CD4-positive, alpha-beta T cell treated with Interleukin-15 for 4 hours (primary cell): ENCODE data around the gene CALCOCO2.
"Not testable (repeated sequence)": the region's sequence is repeated elsewhere in the genome, so short reads cannot be mapped to it uniquely, and the experiment has no call there.

ENCODE experiments used
- DNase-seq: peaks from one replicate; pipeline ENCODE4 v3.0.0-alpha.2; 2020; ENCODE audit warnings: low spot score

Gene CALCOCO2

GRCh38 chr17:48830840-48831548 lies at the start of gene CALCOCO2:
Gene CALCOCO2, plus strand, starts transcription at chr17:48831035. Its CDS starts 10,673 bp downstream, at chr17:48841708.
- peak; percentile 88 for DNase-seq

GRCh38 chr17:48787828-48788227 lies 43.0 kb upstream of the CALCOCO2 start:
- DNase-seq = no peak

- DNase-seq = no peak
Measured at GRCh38 chr17:48790607-48791127, 40.2 kb upstream of the CALCOCO2 start.

GRCh38 chr17:48791128-48792032 lies 39.5 kb upstream of the CALCOCO2 start:
- DNase-seq = no peak

- no peak for DNase-seq
Measured at GRCh38 chr17:48792033-48792798, 38.6 kb upstream of the CALCOCO2 start.

- no peak for DNase-seq
Measured at GRCh38 chr17:48795444-48796162, 35.2 kb upstream of the CALCOCO2 start.

GRCh38 chr17:48796163-48796522 lies 34.7 kb upstream of the CALCOCO2 start:
- DNase-seq = not testable (repeated sequence)

GRCh38 chr17:48799069-48799723 lies 31.6 kb upstream of the CALCOCO2 start:
- no peak for DNase-seq

- DNase-seq = no peak
Measured at GRCh38 chr17:48800626-48801217, 30.1 kb upstream of the CALCOCO2 start.

- DNase-seq = peak; percentile 64
Measured at GRCh38 chr17:48804936-48805411, 25.9 kb upstream of the CALCOCO2 start.

GRCh38 chr17:48809182-48809581 lies 21.7 kb upstream of the CALCOCO2 start:
- DNase-seq = no peak

GRCh38 chr17:48812001-48812400 lies 18.8 kb upstream of the CALCOCO2 start:
- no peak for DNase-seq

- DNase-seq = peak; percentile 65
Measured at GRCh38 chr17:48814504-48814903, 16.3 kb upstream of the CALCOCO2 start.

- DNase-seq = no peak
Measured at GRCh38 chr17:48815311-48815710, 15.5 kb upstream of the CALCOCO2 start.

- no peak for DNase-seq
Measured at GRCh38 chr17:48816438-48816773, 14.4 kb upstream of the CALCOCO2 start.

- DNase-seq = peak; percentile 74
Measured at GRCh38 chr17:48816774-48817590, 13.9 kb upstream of the CALCOCO2 start, which contains the start of gene TTLL6. Gene TTLL6, minus strand, starts transcription at chr17:48817229. Its CDS starts 157 bp downstream, at chr17:48817072.

GRCh38 chr17:48818361-48818841 lies 12.4 kb upstream of the CALCOCO2 start:
- no peak for DNase-seq

- DNase-seq = no peak
Measured at GRCh38 chr17:48819466-48819865, 11.4 kb upstream of the CALCOCO2 start.

- not testable (repeated sequence) for DNase-seq
Measured at GRCh38 chr17:48820936-48821335, 9.9 kb upstream of the CALCOCO2 start.
